Measurements from ENCODE around the gene CAMK2G.
A peak's percentile ranks its signal among the peaks of the same experiment; 100 is the strongest.

The CAMK2G gene

GRCh38 chr10:73786512-73786885 lies 87.9 kb downstream of the CAMK2G start:
- 0 out of 2 replicates have a peak, but pooled peaks have one; percentile 8 for TF ChIP-seq CTCF (IDR thresholded peaks at IDR 0.05; ENCODE audit: borderline replicate concordance, insufficient read depth, low read depth, low read length)
- peak overlapping the region; percentile 84 for H3K4me3 ChIP-seq (ENCODE audit: low read depth, low read length)

GRCh38 chr10:73785721-73786511 lies 88.4 kb downstream of the CAMK2G start:
- peak overlapping the region; percentile 84 for H3K4me3 ChIP-seq (ENCODE audit: low read depth, low read length)
- no peak for TF ChIP-seq CTCF (IDR thresholded peaks at IDR 0.05; ENCODE audit: borderline replicate concordance, insufficient read depth, low read depth, low read length)

- TF ChIP-seq CTCF (IDR thresholded peaks at IDR 0.05; ENCODE audit: borderline replicate concordance, insufficient read depth, low read depth, low read length): 0 out of 2 replicates have a peak, but pooled peaks have one; percentile 4
- H3K4me3 ChIP-seq (ENCODE audit: low read depth, low read length): peak within 1 kb of the TSS; percentile 84
Measured at GRCh38 chr10:73785211-73785720, 89.1 kb downstream of the CAMK2G start, which contains the start of gene ZSWIM8. ZSWIM8 (plus strand) TSS chr10:73785606; CDS start chr10:73785879, 273 bp downstream.

- TF ChIP-seq CTCF (IDR thresholded peaks at IDR 0.05; ENCODE audit: borderline replicate concordance, insufficient read depth, low read depth, low read length): no peak
- peak overlapping the region; percentile 75 for H3K4me3 ChIP-seq (ENCODE audit: low read depth, low read length)
Measured at GRCh38 chr10:73782749-73783085, 91.6 kb downstream of the CAMK2G start.

- no peak for TF ChIP-seq CTCF (IDR thresholded peaks at IDR 0.05; ENCODE audit: borderline replicate concordance, insufficient read depth, low read depth, low read length)
- peak within 1 kb of the TSS; percentile 75 for H3K4me3 ChIP-seq (ENCODE audit: low read depth, low read length)
Measured at GRCh38 chr10:73781879-73782748, 92.2 kb downstream of the CAMK2G start, which contains the start of gene CHCHD1. CHCHD1 (plus strand) TSS chr10:73782048; CDS start chr10:73782076, 28 bp downstream.

- TF ChIP-seq CTCF (IDR thresholded peaks at IDR 0.05; ENCODE audit: borderline replicate concordance, insufficient read depth, low read depth, low read length): no peak
- H3K4me3 ChIP-seq (ENCODE audit: low read depth, low read length): peak overlapping the region; percentile 75
Measured at GRCh38 chr10:73781548-73781878, 92.8 kb downstream of the CAMK2G start.
